ENCODE results near the gene TMEM106A.
"Not testable (repeated sequence)": the region's sequence is repeated elsewhere in the genome, so short reads cannot be mapped to it uniquely, and the experiment has no call there.

The TMEM106A gene

DNA sequence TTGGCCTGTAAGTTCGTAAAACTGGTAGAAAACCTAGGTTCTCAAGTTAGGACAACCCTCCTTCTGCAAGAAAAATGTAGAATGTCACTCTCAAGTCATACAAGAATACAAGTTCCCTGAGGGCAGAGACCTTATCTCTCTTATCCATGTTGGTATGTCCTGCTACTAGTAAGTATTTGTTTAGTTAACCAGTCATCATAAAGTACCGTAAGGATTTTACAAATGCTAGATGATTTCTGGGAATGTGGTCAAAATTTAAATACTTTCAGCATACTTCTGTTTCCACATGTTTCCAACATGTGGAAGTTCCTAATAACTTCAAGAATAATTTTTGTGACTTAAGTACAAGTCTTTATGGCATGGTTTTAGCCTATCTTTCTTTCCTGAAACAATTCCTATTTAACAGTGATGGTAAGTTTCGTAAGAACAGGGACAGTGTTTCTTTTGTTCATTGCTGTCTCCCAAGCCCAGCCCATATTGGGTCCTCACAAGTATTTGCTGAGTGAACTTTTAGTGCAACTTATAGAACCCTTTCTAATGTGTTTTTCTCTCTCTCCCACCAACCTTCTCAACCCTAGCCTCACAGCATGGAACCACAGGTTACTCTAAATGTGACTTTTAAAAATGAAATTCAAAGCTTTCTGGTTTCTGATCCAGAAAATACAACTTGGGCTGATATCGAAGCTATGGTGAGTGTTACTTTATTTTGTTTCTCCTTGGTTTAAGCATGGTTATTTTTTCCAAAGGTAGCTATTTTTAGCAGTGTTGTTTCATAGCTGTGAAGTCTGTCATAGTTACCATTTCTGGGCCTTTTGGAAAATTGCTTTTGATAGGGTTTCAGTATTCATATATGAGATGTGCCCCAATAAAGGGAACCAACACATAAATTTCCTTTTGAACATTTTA is 36.2 kb upstream of the TMEM106A start:
- TF ChIP-seq CTCF (IDR thresholded peaks at IDR 0.05; ENCODE audit: low read length, missing control alignments): no peak
- no peak overlapping the region for H3K4me3 ChIP-seq (replicated peaks; ENCODE audit: low read depth, low read length)
- DNase-seq (ENCODE audit: low read depth): peak; percentile 68

- DNase-seq (ENCODE audit: low read depth): no peak
- no peak overlapping the region for H3K4me3 ChIP-seq (replicated peaks; ENCODE audit: low read depth, low read length)
- TF ChIP-seq CTCF (IDR thresholded peaks at IDR 0.05; ENCODE audit: low read length, missing control alignments): no peak
Measured at GRCh38 chr17:43176119-43176570, 35.5 kb upstream of the TMEM106A start.

DNA sequence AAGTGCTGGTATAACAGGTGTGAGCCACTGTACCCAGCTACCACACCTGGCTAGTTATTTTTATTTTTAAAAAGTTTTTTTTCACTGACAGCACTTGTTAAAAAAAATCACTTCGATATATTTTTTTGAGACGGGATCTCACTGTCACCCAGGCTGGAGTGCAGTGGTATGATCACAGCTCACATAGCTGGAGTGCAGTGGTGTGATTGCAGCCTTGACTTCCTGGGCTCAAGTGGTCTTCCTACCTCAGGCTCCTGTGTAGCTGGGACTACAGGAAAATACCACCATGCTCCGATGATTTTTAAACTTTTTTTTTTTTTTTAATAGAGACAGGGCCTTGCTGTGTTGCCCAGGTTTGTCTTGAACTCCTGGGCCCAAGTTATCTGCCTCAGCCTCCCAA is 27.8 kb upstream of the TMEM106A start:
- no peak for TF ChIP-seq CTCF (IDR thresholded peaks at IDR 0.05; ENCODE audit: low read length, missing control alignments)
- DNase-seq (ENCODE audit: low read depth): no peak
- no peak overlapping the region for H3K4me3 ChIP-seq (replicated peaks; ENCODE audit: low read depth, low read length)

DNA sequence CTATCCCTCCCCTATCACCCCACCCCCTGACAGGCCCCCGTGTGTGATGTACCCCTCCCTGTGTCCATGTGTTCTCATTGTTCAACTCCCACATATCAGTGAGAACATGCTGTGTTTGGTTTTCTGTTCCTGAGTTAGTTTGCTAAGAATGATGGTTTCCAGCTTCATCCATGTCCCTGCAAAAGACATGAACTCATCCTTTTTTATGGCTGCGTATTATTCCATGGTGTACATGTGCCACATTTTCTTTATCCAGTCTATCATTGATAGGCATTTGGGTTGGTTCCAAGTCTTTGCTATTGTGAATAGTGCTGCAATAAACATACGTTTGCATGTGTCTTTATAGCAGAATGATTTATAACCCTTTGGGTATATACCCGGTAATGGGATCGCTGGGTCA is 25.0 kb upstream of the TMEM106A start:
- not testable (repeated sequence) for DNase-seq (ENCODE audit: low read depth); H3K4me3 ChIP-seq (replicated peaks; ENCODE audit: low read depth, low read length)

GRCh38 chr17:43193251-43193650 is 18.4 kb upstream of the TMEM106A start:
- no peak overlapping the region for H3K4me3 ChIP-seq (replicated peaks; ENCODE audit: low read depth, low read length)
- no peak for TF ChIP-seq CTCF (IDR thresholded peaks at IDR 0.05; ENCODE audit: low read length, missing control alignments)
- no peak for DNase-seq (ENCODE audit: low read depth)

- no peak for DNase-seq (ENCODE audit: low read depth)
- H3K4me3 ChIP-seq (replicated peaks; ENCODE audit: low read depth, low read length): no peak overlapping the region
- TF ChIP-seq CTCF (IDR thresholded peaks at IDR 0.05; ENCODE audit: low read length, missing control alignments): no peak
Measured at GRCh38 chr17:43199633-43200032, 12.0 kb upstream of the TMEM106A start.

GRCh38 chr17:43200127-43200526 is 11.5 kb upstream of the TMEM106A start:
- DNase-seq (ENCODE audit: low read depth): no peak
- H3K4me3 ChIP-seq (replicated peaks; ENCODE audit: low read depth, low read length): no peak overlapping the region
- TF ChIP-seq CTCF (IDR thresholded peaks at IDR 0.05; ENCODE audit: low read length, missing control alignments): no peak

GRCh38 chr17:43203013-43203412 is 8.7 kb upstream of the TMEM106A start:
- DNase-seq (ENCODE audit: low read depth); H3K4me3 ChIP-seq (replicated peaks; ENCODE audit: low read depth, low read length): not testable (repeated sequence)

Measured in fibroblast of pulmonary artery (primary cell).